HepG2 (cell line): ENCODE measurements around the gene JCAD.

Source experiments
- CEBPB ChIP-seq: IDR thresholded peaks from 2 replicates; pipeline ENCODE4 v1.6.1; 2011; ENCODE audit warnings: low read depth, low read length, improper control_type of control experiment, borderline replicate concordance
- KAT7 ChIP-seq: IDR thresholded peaks from 2 replicates; pipeline ENCODE4 v1.6.1; 2018; ENCODE audit warnings: borderline replicate concordance, missing compliant biosample characterization
- ZNF747 ChIP-seq: sonication (generic); formaldehyde crosslinking; IDR thresholded peaks from 2 replicates; pipeline ENCODE4 v1.8.1; 2023; ENCODE audit warnings: missing genetic modification reagents, mild to moderate bottlenecking, borderline replicate concordance
- TF ChIP-seq, protein P1 (sequence below): sonication (generic); formaldehyde crosslinking; IDR thresholded peaks from 2 replicates; pipeline ENCODE4 v1.5.0; 2020; ENCODE audit warnings: mild to moderate bottlenecking, missing genetic modification reagents
- TF ChIP-seq, protein P2 (sequence below): IDR thresholded peaks from 2 replicates; pipeline ENCODE4 v1.6.1; 2012; ENCODE audit warnings: inconsistent platforms

GRCh38 chr10:30036341-30036740 lies 23.0 kb downstream of the JCAD start:
- TF ChIP-seq ZNF747 (CRISPR knock-in tag) (no peak), CEBPB (no peak), KAT7 (CRISPR knock-in tag) (no peak)
- TF ChIP-seq, protein P1, sequence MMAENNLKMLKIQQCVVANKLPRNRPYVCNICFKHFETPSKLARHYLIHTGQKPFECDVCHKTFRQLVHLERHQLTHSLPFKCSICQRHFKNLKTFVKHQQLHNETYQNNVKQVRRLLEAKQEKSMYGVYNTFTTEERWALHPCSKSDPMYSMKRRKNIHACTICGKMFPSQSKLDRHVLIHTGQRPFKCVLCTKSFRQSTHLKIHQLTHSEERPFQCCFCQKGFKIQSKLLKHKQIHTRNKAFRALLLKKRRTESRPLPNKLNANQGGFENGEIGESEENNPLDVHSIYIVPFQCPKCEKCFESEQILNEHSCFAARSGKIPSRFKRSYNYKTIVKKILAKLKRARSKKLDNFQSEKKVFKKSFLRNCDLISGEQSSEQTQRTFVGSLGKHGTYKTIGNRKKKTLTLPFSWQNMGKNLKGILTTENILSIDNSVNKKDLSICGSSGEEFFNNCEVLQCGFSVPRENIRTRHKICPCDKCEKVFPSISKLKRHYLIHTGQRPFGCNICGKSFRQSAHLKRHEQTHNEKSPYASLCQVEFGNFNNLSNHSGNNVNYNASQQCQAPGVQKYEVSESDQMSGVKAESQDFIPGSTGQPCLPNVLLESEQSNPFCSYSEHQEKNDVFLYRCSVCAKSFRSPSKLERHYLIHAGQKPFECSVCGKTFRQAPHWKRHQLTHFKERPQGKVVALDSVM = no peak
- TF ChIP-seq, protein P2, sequence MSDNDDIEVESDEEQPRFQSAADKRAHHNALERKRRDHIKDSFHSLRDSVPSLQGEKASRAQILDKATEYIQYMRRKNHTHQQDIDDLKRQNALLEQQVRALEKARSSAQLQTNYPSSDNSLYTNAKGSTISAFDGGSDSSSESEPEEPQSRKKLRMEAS = no peak
